KOPT-K1 (cell line): ENCODE measurements around the gene RRP9.

ENCODE experiments used
- H3K27ac ChIP-seq: fragments of 200-600 bp; sonication (generic); 2 replicates; pipeline ENCODE4 v1.5.1; 2016; ENCODE audit warnings: antibody characterized with exemption, mild to moderate bottlenecking, low read depth, low read length; ENCODE audit not compliant: poor library complexity, severe bottlenecking
- H3K36me3 ChIP-seq: fragments of 200-600 bp; sonication (generic); 2 replicates; pipeline ENCODE4 v1.5.1; 2017; ENCODE audit warnings: antibody characterized with exemption, mild to moderate bottlenecking, low read length, moderate library complexity; ENCODE audit not compliant: insufficient read depth
- H3K9me3 ChIP-seq: fragments of 200-600 bp; sonication (generic); 2 replicates; pipeline ENCODE4 v1.5.1; 2017; ENCODE audit warnings: antibody characterized with exemption, low read length, mild to moderate bottlenecking; ENCODE audit not compliant: insufficient read depth, poor library complexity, severe bottlenecking

The RRP9 gene

DNA sequence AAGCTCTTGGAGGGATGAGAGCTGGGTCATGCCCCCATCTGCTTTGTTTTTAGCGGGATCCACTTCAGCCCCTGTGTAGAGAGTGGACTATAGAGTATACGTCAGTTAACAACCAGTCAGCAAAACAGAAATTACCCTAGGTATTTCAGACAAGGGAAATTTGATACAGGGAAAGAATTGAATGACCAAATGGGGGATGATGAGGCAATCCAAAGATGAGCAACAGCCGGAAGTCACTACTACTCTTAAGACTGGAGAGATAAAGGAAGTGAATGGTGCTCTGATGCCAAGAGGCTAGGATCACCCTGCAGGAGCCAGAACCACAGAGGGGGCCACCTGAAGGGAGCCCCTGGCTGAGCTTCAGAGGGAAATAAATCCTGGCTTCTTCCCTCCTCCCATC, 11.7 kb upstream of the RRP9 start:
- H3K9me3 ChIP-seq: no peaks in the 10 kb centered on the region
- H3K27ac ChIP-seq: no peak overlapping the region
- no peaks in the 10 kb centered on the region for H3K36me3 ChIP-seq

DNA sequence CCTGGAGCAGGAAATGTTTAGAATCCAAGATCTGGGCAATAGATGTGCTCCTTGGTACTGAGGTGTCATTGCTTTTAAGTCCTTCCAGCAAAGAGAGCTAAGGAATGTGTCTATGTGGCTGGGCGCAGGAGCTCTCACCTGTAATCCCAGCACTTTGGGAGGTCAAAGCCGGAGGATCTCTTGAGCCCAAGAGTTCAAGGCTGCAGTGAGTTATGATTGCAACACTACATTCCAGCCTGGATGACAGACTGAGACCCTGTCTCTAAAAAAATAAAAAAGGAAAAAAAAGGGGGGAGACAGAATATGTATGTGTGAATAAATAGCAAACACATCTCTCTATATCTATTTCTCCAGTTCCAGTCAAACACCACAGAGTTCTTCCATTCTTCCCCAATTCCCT, 9.2 kb upstream of the RRP9 start:
- Histone ChIP-seq H3K36me3 (0 out of 2 replicates have a peak, but pooled peaks cover 2% of the 10 kb centered on the region), H3K9me3 (no peaks in the 10 kb centered on the region), H3K27ac (no peak overlapping the region)

DNA sequence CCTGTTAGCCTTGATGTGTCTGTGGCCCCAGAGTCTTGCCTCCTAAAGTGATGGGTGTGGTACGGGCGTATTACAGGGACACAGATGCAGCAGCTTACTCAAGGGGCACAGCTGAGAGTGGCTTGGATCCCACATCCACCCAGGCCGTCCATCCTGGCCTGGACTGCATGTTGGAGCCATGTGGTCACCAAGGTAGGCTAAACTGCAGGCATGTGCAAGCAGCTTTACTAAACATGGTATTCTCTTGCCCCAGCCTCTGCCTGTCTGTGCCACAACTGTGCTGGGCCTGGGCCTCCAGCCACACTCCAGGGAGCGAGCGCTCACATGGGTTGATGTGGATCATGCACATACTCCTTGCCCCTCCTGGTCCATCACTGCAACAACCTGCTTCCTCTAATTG, 7.4 kb upstream of the RRP9 start:
- Histone ChIP-seq H3K9me3 (no peaks in the 10 kb centered on the region), H3K27ac (no peak overlapping the region), H3K36me3 (0 out of 2 replicates have a peak, but pooled peaks cover 5% of the 10 kb centered on the region)

DNA sequence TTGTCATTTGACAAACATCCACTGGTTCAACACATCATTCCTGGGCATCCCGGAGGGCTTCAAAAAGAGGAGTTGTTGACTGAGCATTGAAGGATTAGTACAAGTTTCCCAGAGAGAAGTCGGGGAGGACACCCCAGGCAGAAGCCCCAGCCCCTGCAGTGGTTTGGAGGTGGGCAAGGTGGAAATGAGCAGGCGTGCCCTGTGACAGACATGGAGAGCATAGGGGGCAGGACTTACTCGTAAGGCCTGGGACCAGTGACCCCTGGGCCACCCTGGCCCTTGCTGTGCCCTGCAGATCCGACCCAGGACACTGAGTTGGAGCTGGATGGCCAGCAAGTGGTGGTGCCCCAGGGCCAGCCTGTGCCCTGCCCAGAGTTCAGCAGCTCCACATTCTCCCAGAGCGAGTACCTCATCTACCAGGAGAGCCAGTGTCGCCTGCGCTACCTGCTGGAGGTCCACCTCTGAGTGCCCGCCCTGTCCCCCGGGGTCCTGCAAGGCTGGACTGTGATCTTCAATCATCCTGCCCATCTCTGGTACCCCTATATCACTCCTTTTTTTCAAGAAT, 6.4 kb upstream of the RRP9 start:
- no peaks in the 10 kb centered on the region for H3K9me3 ChIP-seq
- 0 out of 2 replicates have a peak, but pooled peaks cover 5% of the 10 kb centered on the region for H3K36me3 ChIP-seq
- no peak overlapping the region for H3K27ac ChIP-seq

DNA sequence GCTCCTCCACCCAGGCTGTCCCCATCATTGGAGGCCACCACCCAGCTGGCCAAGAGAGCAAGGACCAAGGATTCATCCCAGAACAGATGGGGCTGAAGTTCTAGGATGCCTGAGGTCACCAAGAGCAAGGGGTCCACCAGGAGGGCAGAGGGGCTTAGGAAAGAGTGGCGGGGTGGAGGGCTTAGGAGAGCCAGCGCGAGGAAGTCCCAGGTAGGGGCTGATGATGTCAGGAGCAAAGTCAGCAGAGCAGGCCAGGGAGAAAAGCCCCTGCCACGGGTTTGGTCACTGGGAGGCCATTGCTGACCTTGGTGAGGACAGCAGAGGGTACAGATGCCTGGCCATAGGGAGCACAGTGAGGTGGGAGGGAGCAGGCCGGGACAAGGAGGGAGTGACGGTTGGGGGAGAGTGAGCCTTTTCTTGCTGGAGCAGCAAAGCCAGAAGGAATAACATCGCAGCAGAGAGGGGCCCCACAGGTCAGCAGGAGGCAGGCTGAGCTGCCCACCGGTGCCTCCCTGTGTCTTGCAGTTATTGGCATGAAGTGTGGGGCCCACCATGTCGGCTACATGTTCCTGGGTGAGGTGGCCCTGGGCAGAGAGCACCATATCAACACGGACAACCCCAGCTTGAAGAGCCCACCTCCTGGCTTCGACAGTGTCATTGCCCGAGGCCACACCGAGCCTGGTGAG, 5.7 kb upstream of the RRP9 start:
- Histone ChIP-seq H3K27ac (no peak overlapping the region), H3K9me3 (no peaks in the 10 kb centered on the region), H3K36me3 (0 out of 2 replicates have a peak, but pooled peaks cover 5% of the 10 kb centered on the region)

DNA sequence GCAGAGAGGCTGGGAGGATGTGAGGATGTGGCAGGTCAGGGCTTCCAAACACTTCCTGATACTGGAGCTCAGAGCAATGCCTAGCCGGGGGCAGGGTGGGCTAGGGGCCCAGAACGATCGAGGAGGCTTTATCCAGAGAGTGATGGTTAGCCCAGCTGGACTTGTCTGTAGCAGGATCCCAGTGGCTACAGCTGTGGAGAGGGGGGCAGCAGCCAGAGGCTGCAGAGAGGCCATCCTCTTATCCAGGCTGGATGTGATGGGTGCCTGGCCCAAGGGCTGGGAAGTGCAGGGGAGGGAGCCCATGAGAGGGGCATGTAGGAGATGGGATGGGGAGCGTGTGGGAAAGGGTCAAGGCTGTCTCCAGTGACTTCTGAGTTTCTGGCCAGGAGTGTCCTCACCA, 5.1 kb upstream of the RRP9 start:
- Histone ChIP-seq H3K9me3 (no peaks in the 10 kb centered on the region), H3K27ac (no peak overlapping the region), H3K36me3 (0 out of 2 replicates have a peak, but pooled peaks cover 5% of the 10 kb centered on the region)

DNA sequence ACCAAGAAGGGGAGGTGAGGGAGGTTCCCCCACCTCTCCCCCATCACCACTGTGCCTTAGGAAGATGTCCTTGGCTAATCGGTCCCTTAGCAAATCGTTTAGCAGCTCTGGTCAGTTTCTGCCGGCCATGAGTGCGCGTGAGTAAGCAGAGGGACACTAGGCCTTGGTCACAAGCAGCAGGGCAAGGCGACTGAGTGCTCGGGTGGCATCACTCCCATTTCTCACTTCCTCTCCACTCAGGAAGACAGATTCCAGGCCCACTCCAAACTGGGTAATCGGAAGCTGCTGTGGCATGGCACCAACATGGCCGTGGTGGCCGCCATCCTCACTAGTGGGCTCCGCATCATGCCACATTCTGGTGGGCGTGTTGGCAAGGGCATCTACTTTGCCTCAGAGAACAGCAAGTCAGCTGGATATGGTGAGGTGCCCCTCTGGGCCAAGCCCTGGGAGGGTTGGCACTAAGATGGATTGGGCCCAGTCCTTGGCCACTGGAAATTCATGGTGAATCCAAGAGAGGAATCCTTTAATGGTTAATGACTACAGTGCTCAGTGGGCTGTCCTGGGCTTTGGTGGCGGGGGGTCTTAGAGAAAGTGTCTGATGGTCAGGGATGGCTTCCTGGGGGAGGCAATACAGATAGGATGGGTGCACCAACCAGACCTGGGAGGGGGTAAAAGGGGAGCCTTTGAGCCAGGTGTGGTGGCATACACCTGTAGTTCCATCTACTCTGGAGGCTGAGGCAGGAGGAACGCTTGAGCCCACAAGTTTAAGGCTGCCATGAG, 4.4 kb upstream of the RRP9 start:
- H3K9me3 ChIP-seq: no peaks in the 10 kb centered on the region
- no peak overlapping the region for H3K27ac ChIP-seq
- H3K36me3 ChIP-seq: 0 out of 2 replicates have a peak, but pooled peaks cover 5% of the 10 kb centered on the region

DNA sequence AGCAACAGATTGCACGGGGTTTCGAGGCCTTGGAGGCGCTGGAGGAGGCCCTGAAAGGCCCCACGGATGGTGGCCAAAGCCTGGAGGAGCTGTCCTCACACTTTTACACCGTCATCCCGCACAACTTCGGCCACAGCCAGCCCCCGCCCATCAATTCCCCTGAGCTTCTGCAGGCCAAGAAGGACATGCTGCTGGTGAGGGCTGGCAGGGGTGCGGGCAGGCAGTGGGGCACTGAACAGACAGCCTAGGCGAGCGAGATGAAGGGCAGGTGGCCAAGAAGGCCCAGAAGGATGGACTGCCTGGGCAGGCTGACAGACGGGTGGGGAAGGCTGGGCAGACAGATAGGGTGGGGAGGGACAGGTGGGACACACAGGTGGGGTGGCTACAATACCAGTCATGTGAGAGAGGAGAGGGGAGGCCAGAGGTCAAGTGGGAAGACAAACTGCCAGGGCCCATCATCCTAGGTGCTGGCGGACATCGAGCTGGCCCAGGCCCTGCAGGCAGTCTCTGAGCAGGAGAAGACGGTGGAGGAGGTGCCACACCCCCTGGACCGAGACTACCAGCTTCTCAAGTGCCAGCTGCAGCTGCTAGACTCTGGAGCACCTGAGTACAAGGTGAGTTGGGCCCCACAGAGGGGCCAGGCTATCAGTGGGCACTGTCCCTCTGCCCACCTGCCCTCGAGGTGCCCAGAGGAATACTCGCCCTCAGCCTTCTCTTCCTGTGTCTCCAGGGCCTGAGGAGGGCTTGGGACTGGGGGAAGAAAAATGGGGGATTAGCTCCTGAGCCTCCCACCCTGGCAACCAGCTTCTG, 3.5 kb upstream of the RRP9 start:
- Histone ChIP-seq H3K36me3 (peaks cover 8% of the 10 kb centered on the region; the same call in 1 of the 2 replicates), H3K9me3 (no peaks in the 10 kb centered on the region), H3K27ac (no peak overlapping the region)

DNA sequence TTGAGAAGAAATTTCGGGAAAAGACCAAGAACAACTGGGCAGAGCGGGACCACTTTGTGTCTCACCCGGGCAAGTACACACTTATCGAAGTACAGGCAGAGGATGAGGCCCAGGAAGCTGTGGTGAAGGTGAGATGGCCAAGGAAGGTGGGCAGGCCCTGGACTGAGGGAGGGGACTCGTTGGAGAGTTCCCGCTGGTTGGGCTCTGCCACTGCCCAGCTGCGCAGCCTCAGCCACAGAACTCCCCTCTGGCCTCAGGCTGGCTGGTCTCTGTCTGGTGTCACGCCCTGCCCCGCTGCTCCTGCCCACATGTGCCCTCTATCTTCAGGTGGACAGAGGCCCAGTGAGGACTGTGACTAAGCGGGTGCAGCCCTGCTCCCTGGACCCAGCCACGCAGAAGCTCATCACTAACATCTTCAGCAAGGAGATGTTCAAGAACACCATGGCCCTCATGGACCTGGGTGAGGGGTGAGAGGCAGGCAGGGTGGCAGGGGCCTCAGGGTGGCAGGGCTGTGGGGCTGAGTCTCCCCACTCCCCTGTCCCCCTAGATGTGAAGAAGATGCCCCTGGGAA, 2.8 kb upstream of the RRP9 start:
- no peak overlapping the region for H3K27ac ChIP-seq
- H3K36me3 ChIP-seq: peaks cover 15% of the 10 kb centered on the region; the same call in 1 of the 2 replicates

DNA sequence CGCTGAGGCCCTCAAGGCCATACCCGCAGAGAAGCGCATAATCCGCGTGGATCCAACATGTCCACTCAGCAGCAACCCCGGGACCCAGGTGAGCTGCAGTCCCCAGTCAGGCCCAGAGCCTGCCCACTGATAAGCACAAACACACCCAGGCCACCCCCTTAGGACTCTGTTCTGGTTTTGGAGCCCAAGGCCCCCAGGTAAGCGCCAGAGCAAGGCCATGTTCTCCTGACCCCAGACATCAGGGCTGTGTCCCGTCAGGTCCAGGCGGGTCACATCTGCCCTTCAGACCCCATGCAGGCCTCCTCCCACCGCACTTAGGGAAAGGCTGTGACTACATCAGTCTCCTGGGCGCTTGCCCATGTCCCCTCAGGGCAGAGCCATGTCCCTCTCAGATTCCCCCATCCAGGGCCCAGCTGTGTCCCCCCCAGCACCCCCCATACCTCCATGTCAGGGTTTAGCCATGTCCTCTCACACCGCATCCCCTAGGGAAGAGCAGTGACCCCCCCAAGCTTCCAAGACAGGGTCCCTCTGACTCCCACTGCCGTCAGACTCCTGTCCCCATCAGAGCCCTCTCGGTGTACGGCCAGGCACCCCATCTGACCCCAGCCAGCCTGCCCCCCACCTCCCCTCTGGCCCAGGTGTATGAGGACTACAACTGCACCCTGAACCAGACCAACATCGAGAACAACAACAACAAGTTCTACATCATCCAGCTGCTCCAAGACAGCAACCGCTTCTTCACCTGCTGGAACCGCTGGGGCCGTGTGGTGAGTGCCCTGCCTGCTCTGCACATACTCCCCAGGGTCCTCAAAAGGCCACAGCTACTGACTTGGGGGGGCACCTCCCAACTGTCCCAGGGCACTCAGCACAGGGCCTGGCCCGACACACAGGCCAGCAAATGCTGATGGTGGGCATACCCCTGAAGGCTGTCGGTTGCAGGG, 2.0 kb upstream of the RRP9 start:
- Histone ChIP-seq H3K9me3 (no peaks in the 10 kb centered on the region), H3K36me3 (peaks cover 23% of the 10 kb centered on the region; the same call in 1 of the 2 replicates), H3K27ac (no peak overlapping the region)

More for the DNA sequence above, 2.8 kb upstream of the RRP9 start:
- no peaks in the 10 kb centered on the region for H3K9me3 ChIP-seq

DNA sequence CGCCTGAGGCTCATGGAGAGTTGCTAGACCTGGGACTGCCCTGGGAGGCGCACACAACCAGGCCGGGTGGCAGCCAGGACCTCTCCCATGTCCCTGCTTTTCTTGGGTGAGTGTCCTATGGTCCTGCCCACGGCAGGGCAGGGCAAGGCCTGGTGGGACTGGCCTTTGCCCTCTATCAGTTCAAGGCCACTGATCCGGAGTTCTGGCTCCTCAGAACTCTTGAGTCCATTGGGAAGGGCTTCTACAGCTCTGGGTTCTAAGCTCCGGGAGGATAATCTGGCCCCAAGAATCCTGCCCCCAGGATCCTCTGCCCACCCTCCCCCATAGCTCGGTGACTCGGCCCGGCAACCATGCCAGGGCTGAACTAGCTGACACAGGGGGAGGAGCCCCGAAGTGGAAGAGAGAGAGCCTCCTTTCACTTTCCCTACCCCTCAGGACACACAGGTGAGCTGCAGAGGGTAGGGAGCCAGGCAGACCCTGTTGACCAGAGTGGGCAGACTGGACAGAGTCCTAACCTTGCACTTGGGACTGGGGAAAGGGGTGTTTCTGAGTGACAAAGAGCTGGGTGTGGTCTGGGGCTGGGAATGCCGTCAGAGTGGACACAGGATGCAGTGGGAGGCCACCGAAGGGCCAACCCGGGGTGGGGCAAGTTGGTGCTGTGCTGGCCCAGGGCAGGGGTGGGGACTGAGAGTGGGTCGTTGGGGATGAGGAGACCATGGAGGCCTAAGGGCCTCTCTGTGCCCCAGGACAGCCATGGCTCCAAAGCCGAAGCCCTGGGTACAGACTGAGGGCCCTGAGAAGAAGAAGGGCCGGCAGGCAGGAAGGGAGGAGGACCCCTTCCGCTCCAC, 1.1 kb upstream of the RRP9 start:
- no peaks in the 10 kb centered on the region for H3K9me3 ChIP-seq
- H3K36me3 ChIP-seq: peaks cover 32% of the 10 kb centered on the region
- H3K27ac ChIP-seq: peak overlapping the region; percentile 86

DNA sequence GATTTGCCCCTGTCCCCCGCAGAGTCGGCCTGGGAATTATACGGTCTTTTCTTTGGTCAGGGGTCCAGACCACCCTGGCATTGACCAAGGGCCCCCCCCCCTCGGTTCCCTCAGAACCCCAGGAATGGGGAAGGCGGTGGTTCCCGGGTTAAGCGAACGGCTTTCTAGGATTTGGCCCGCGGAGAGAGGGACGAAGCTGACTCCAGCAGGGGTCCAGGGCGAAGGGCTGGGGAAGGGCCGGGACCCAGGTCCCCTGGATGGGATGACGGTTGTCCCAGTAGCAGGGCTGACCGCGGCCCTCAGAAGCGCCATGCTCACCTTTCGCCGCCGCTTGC, 274 bp downstream of the RRP9 start:
- Histone ChIP-seq H3K27ac (peak overlapping the region; percentile 57), H3K9me3 (no peaks in the 10 kb centered on the region)

More for the DNA sequence above, 274 bp downstream of the RRP9 start:
- peaks cover 46% of the 10 kb centered on the region for H3K36me3 ChIP-seq
